ENCODE data around the gene ADCY6. TPM values are rescaled to one million over a fixed set of nuclear protein-coding genes. Genes with fewer than 3 reads are reported as not detected.

Gene ADCY6
- 2.0 TPM for polyA plus RNA-seq (2013, experiment 1 of 2)
- 2.2 TPM for polyA plus RNA-seq (2013, experiment 2 of 2)

- H3K27ac ChIP-seq (ENCODE audit: low read depth, low read length): peak within 1 kb of the TSS; percentile 34
- H3K79me1 ChIP-seq (ENCODE audit: low read length): no peaks in the 10 kb centered on the region
- peak within 1 kb of the TSS; percentile 54 for H3K18ac ChIP-seq (ENCODE audit: low read length)
- peak within 1 kb of the TSS; percentile 80 for H3K4me3 ChIP-seq (ENCODE audit: low read length)
- no peak within 1 kb of the TSS for H4K8ac ChIP-seq (ENCODE audit: low read depth, low read length)
- no peak within 1 kb of the TSS for H2AK5ac ChIP-seq (ENCODE audit: low read length)
- H3K27me3 ChIP-seq (ENCODE audit: insufficient read depth, low read length, poor library complexity): no peaks in the 10 kb centered on the region
- peak; percentile 86 for DNase-seq
- no peaks in the 10 kb centered on the region for H3K36me3 ChIP-seq (ENCODE audit: control insufficient read depth, insufficient read depth, low read length)
- peak within 1 kb of the TSS; percentile 75 for H3K4me2 ChIP-seq (ENCODE audit: low read length)
- peak within 1 kb of the TSS; percentile 36 for H3K4ac ChIP-seq (ENCODE audit: low read depth, low read length)
- no peaks in the 10 kb centered on the region for H3K79me2 ChIP-seq (ENCODE audit: control insufficient read depth, insufficient read depth, low read length)
- no peaks in the 10 kb centered on the region for H3K4me1 ChIP-seq (ENCODE audit: control insufficient read depth, low read depth, low read length)
- peak within 1 kb of the TSS; percentile 45 for H3K23ac ChIP-seq (ENCODE audit: low read length)
- peak within 1 kb of the TSS; percentile 88 for H3K56ac ChIP-seq (ENCODE audit: low read length)
- peak within 1 kb of the TSS; percentile 18 for H2BK120ac ChIP-seq (ENCODE audit: low read depth, low read length)
- no peak within 1 kb of the TSS for H2BK15ac ChIP-seq (replicated peaks; ENCODE audit: low read depth)
- no CpG with 5 or more reads among the region's 86 CpGs for whole genome bisulfite sequencing (ENCODE audit: extremely low coverage, insufficient coverage, low lambda C conversion rate)
- peak within 1 kb of the TSS; percentile 78 for H3K9ac ChIP-seq (ENCODE audit: low read length)
- no peak within 1 kb of the TSS for H2BK5ac ChIP-seq (ENCODE audit: low read length)
- no peak within 1 kb of the TSS for H4K5ac ChIP-seq (ENCODE audit: low read length)
Observed at GRCh38 chr12:48788854-48789775, at the start of gene ADCY6. ADCY6 (minus strand) TSS chr12:48789089; CDS start chr12:48783434, 5,655 bp downstream.

- Histone ChIP-seq H3K4me2 (ENCODE audit: low read length) (no peak overlapping the region), H3K4ac (ENCODE audit: low read depth, low read length) (no peak overlapping the region), H3K23ac (ENCODE audit: low read length) (no peak overlapping the region), H3K18ac (ENCODE audit: low read length) (no peak overlapping the region), H2AK5ac (ENCODE audit: low read length) (no peak overlapping the region), H3K4me3 (ENCODE audit: low read length) (no peak overlapping the region), H3K4me1 (ENCODE audit: control insufficient read depth, low read depth, low read length) (no peaks in the 10 kb centered on the region), H3K27me3 (ENCODE audit: insufficient read depth, low read length, poor library complexity) (no peaks in the 10 kb centered on the region), H2BK5ac (ENCODE audit: low read length) (no peak overlapping the region), H3K36me3 (ENCODE audit: control insufficient read depth, insufficient read depth, low read length) (peaks cover 28% of the 10 kb centered on the region), H4K5ac (ENCODE audit: low read length) (no peak overlapping the region), H3K56ac (ENCODE audit: low read length) (no peak overlapping the region), H3K79me1 (ENCODE audit: low read length) (no peaks in the 10 kb centered on the region), H2BK15ac (replicated peaks; ENCODE audit: low read depth) (no peak overlapping the region), H2BK120ac (ENCODE audit: low read depth, low read length) (no peak overlapping the region), H4K8ac (ENCODE audit: low read depth, low read length) (no peak overlapping the region), H3K79me2 (ENCODE audit: control insufficient read depth, insufficient read depth, low read length) (no peaks in the 10 kb centered on the region), H3K27ac (ENCODE audit: low read depth, low read length) (no peak overlapping the region), H3K9ac (ENCODE audit: low read length) (no peak overlapping the region)
- no CpG with 5 or more reads among the region's 4 CpGs for WGBS (ENCODE audit: extremely low coverage, insufficient coverage, low lambda C conversion rate)
- DNase-seq: no peak
Observed at GRCh38 chr12:48838048-48838447, 49.2 kb upstream of the ADCY6 start.

- no peak overlapping the region for H3K56ac ChIP-seq (ENCODE audit: low read length)
- WGBS (ENCODE audit: extremely low coverage, insufficient coverage, low lambda C conversion rate): no CpG with 5 or more reads among the region's 12 CpGs
Observed at GRCh38 chr12:48832321-48833060, 43.6 kb upstream of the ADCY6 start.

GRCh38 chr12:48831257-48831656, 42.4 kb upstream of the ADCY6 start:
- Histone ChIP-seq H2AK5ac (ENCODE audit: low read length) (no peak overlapping the region), H3K23ac (ENCODE audit: low read length) (no peak overlapping the region), H3K79me2 (ENCODE audit: control insufficient read depth, insufficient read depth, low read length) (no peaks in the 10 kb centered on the region), H2BK15ac (replicated peaks; ENCODE audit: low read depth) (no peak overlapping the region), H3K27me3 (ENCODE audit: insufficient read depth, low read length, poor library complexity) (no peaks in the 10 kb centered on the region), H3K4me3 (ENCODE audit: low read length) (no peak overlapping the region), H3K4me1 (ENCODE audit: control insufficient read depth, low read depth, low read length) (no peaks in the 10 kb centered on the region), H2BK5ac (ENCODE audit: low read length) (no peak overlapping the region), H3K79me1 (ENCODE audit: low read length) (no peaks in the 10 kb centered on the region), H3K36me3 (ENCODE audit: control insufficient read depth, insufficient read depth, low read length) (peaks cover 35% of the 10 kb centered on the region), H3K18ac (ENCODE audit: low read length) (no peak overlapping the region), H4K8ac (ENCODE audit: low read depth, low read length) (no peak overlapping the region), H4K5ac (ENCODE audit: low read length) (no peak overlapping the region), H3K9ac (ENCODE audit: low read length) (no peak overlapping the region), H3K27ac (ENCODE audit: low read depth, low read length) (no peak overlapping the region), H3K56ac (ENCODE audit: low read length) (no peak overlapping the region), H3K4ac (ENCODE audit: low read depth, low read length) (no peak overlapping the region), H2BK120ac (ENCODE audit: low read depth, low read length) (no peak overlapping the region), H3K4me2 (ENCODE audit: low read length) (no peak overlapping the region)
- DNase-seq: no peak
- no CpG with 5 or more reads among the region's 6 CpGs for WGBS (ENCODE audit: extremely low coverage, insufficient coverage, low lambda C conversion rate)

More at GRCh38 chr12:48832321-48833060, 43.6 kb upstream of the ADCY6 start:
- Histone ChIP-seq H3K4me2 (ENCODE audit: low read length) (no peak overlapping the region), H2BK5ac (ENCODE audit: low read length) (no peak overlapping the region), H3K36me3 (ENCODE audit: control insufficient read depth, insufficient read depth, low read length) (peaks cover 43% of the 10 kb centered on the region), H4K5ac (ENCODE audit: low read length) (no peak overlapping the region), H3K18ac (ENCODE audit: low read length) (no peak overlapping the region), H3K23ac (ENCODE audit: low read length) (no peak overlapping the region), H2BK15ac (replicated peaks; ENCODE audit: low read depth) (no peak overlapping the region), H2BK120ac (ENCODE audit: low read depth, low read length) (no peak overlapping the region), H3K4me1 (ENCODE audit: control insufficient read depth, low read depth, low read length) (no peaks in the 10 kb centered on the region), H3K79me2 (ENCODE audit: control insufficient read depth, insufficient read depth, low read length) (no peaks in the 10 kb centered on the region), H3K27ac (ENCODE audit: low read depth, low read length) (no peak overlapping the region), H3K9ac (ENCODE audit: low read length) (no peak overlapping the region), H3K4ac (ENCODE audit: low read depth, low read length) (no peak overlapping the region), H3K27me3 (ENCODE audit: insufficient read depth, low read length, poor library complexity) (no peaks in the 10 kb centered on the region), H2AK5ac (ENCODE audit: low read length) (no peak overlapping the region), H4K8ac (ENCODE audit: low read depth, low read length) (no peak overlapping the region), H3K79me1 (ENCODE audit: low read length) (no peaks in the 10 kb centered on the region), H3K4me3 (ENCODE audit: low read length) (no peak overlapping the region)
- no peak for DNase-seq

GRCh38 chr12:48828841-48829575, 40.1 kb upstream of the ADCY6 start:
- Histone ChIP-seq H3K18ac (ENCODE audit: low read length) (no peak overlapping the region), H3K27ac (ENCODE audit: low read depth, low read length) (no peak overlapping the region), H2AK5ac (ENCODE audit: low read length) (no peak overlapping the region), H3K56ac (ENCODE audit: low read length) (no peak overlapping the region), H3K36me3 (ENCODE audit: control insufficient read depth, insufficient read depth, low read length) (peaks cover 28% of the 10 kb centered on the region), H2BK15ac (replicated peaks; ENCODE audit: low read depth) (no peak overlapping the region), H3K27me3 (ENCODE audit: insufficient read depth, low read length, poor library complexity) (no peaks in the 10 kb centered on the region), H3K4me2 (ENCODE audit: low read length) (no peak overlapping the region), H3K79me1 (ENCODE audit: low read length) (no peaks in the 10 kb centered on the region), H2BK120ac (ENCODE audit: low read depth, low read length) (no peak overlapping the region), H4K8ac (ENCODE audit: low read depth, low read length) (no peak overlapping the region), H3K9ac (ENCODE audit: low read length) (no peak overlapping the region), H3K4me1 (ENCODE audit: control insufficient read depth, low read depth, low read length) (no peaks in the 10 kb centered on the region), H4K5ac (ENCODE audit: low read length) (no peak overlapping the region), H3K4me3 (ENCODE audit: low read length) (no peak overlapping the region), H3K79me2 (ENCODE audit: control insufficient read depth, insufficient read depth, low read length) (no peaks in the 10 kb centered on the region), H2BK5ac (ENCODE audit: low read length) (no peak overlapping the region), H3K23ac (ENCODE audit: low read length) (no peak overlapping the region), H3K4ac (ENCODE audit: low read depth, low read length) (no peak overlapping the region)
- WGBS (ENCODE audit: extremely low coverage, insufficient coverage, low lambda C conversion rate): no CpG with 5 or more reads among the region's 16 CpGs
- DNase-seq: no peak

Measured in mesendoderm (in vitro differentiated cells).